HG02852 (cell line): ENCODE data around the gene PHC3.
"Not testable (repeated sequence)": the region's sequence is repeated elsewhere in the genome, so short reads cannot be mapped to it uniquely, and the experiment has no call there.

Source experiments
- ATAC-seq: cut with Tn5 transposase; IDR thresholded peaks from one replicate; pipeline ENCODE4 v1.9.1; 2021; ENCODE audit warnings: mild to moderate bottlenecking, moderate library complexity; ENCODE audit not compliant: unreplicated experiment

PHC3 gene

GRCh38 chr3:170137986-170138385, 43.5 kb downstream of the PHC3 start:
- no peak for ATAC-seq

- ATAC-seq, result no peak
These were observed 49.2 kb downstream of the PHC3 start for GRCh38 chr3:170132335-170132734.

- ATAC-seq, result no peak
These were observed 51.0 kb downstream of the PHC3 start for GRCh38 chr3:170130532-170130931.

DNA sequence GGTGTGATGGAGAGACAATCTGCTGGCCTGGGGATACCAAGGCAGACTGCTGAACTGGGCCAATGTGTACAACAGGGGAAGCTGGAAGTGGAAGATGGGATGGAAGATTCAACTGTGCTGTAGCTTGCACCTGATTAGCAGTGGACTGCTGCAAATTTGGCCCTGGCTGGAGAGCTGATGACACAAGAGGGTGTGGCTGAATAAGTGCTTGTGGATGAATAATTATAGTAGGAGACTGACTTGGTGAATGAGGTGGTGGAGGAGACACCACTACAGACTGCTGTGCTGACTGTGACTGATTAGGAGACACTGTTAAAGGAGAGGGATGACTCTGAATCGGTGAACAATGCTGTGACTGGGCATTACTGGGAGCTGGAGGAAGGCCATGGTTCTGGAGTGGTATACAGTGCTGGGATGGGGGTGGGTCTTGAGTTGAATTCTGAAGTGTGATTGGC, 52.5 kb downstream of the PHC3 start:
- peak; percentile 51 for ATAC-seq

DNA sequence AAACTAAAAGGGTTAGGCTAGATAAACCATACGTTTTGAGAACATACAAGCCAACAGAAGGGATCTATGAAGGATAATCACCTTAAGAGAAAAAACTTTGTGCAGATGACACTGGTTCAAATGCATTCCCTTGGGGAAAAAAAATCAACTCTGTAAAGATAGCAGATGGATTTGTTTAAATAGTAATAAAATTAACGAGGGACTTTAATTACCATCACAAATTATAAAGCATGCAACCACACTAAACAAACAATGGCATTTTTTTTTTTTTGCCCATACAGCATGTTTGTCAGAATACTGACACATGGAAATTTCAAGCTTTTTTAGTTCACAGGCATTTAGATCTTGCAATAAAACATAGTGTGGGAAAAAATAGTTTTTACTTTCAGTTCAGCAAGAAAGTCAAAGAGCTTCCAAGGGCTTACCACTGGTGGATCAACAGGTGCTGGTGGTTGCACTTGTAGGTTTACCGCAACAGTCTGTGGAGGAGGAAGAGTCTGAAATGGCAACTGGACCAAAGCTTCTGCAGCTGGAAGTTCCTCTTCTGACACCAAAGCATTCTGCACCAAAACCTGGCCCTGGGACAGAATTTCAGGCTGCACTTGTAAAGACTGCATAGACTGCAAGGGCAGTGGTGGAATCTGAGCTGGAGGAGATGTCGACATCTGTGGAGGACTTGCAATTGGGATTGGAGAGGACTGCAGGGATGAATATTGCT, 53.1 kb downstream of the PHC3 start:
- peak; percentile 94 for ATAC-seq

DNA sequence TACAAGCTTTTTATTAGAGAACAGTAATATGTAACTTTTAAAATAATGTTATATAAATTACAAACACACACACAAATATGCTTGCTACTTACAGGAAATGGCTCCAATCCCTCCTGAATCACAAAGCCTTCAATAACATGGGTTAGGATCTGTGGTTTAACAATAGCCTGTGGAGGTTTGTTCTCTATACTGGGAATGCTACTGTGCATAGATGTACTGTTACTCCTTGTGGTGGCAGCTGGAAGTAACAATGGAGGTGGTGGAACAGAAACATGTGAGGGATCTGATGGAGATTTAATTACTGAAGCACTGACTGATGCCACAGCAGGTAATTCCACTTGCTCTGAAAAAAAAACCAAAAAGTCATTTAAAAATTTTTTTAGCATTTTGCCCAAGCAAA, 64.4 kb downstream of the PHC3 start:
- no peak for ATAC-seq

- not testable (repeated sequence) for ATAC-seq
These were observed 67.4 kb downstream of the PHC3 start for GRCh38 chr3:170114165-170114564.

DNA sequence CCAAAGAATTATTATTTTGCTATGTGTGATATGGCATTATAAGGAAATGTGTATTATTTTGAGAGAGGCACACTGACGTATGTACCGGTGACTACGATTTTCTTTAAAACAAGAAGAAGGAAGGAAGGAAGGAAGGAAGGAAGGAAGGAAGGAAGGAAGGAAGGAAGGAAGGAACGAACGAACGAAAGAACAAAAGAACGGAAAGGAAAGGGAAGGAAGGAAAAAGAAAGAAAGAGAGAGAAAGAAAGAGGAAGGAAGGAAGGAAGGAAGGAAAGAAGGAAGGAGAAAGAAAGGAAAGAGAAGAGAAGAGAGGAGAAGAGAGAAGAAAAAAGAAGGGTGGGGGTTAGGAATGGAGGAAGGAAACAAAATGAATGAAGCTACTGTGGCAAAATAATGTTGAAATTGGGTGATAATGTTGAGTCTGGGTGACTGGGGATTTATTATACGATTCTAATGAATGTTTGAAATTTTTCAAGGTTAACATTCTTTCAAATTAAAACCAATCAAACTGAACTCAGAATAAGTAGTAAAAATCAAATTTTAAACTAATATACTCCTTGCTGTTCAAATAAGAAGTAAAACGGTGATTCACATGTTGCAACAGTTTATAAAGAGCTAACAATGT, 70.3 kb downstream of the PHC3 start:
- no peak for ATAC-seq

DNA sequence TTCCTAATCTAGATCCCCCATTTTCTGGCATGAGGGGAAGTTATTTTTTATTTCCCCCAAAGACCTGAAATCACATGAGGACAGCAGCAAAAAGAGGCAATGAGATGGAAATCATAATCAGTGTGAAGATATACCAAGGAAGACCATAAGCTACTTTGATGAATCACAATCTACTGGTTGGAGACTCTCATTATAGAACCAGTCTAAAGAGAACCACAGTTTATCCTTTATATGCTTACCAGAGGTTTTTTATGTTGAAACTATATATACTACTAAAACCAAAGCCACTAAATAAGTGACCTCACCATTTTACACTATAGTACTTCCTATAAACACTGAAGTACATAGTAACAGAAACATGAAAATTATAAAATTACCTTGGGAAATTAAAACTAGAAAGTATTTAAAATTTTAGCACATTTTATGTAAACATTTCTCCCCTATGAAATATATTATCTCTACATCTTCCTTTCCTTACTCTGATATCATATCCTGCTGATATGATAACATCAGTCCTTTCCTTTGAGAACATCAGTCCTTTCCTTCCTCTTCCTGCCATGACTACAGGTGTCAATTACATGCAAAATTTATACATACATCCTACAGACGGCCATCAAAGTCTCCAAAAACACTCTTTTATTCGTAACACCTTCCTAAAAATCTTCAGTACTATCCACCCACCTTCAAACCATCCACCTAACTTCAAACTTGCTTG, 71.8 kb downstream of the PHC3 start:
- no peak for ATAC-seq

DNA sequence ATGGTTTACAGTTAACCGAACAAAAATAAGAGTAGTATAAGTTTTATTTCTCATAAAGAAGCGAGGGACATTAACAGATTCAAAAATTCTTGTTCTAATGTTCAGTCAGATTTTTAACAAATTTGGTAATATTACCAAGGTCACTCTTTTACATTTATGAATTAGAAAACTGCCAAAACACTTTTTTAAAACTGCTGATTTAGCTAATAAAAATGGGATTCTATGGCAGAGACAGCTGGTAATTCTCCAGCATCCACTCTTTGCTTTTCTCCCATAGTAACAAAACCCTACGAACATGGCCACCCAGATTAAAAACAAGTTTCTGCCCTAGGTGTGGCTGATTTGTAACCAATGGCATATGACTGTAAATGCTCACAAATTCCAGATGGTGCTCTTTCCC, 72.6 kb downstream of the PHC3 start:
- no peak for ATAC-seq

- no peak for ATAC-seq
These were observed 73.6 kb downstream of the PHC3 start for GRCh38 chr3:170107941-170108340.

DNA sequence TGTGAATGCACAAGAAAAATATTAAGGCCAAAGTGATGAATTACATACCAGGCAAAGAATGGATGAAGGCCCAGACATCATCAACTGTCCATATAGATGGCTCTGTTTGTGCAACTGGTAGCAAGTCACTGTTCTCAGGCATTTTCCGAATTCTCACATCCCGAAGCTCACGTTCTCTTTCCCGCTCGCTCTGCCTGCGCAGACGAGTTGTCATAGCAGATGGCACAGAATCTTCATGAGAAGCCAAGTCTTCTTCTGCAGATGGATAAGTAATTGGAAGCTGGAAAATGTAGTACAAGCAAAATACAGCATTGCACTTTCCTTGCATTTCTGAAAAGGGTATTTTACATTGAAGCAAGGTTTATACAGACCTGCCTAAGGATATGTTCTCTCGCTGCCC, 79.1 kb downstream of the PHC3 start:
- ATAC-seq, result no peak

DNA sequence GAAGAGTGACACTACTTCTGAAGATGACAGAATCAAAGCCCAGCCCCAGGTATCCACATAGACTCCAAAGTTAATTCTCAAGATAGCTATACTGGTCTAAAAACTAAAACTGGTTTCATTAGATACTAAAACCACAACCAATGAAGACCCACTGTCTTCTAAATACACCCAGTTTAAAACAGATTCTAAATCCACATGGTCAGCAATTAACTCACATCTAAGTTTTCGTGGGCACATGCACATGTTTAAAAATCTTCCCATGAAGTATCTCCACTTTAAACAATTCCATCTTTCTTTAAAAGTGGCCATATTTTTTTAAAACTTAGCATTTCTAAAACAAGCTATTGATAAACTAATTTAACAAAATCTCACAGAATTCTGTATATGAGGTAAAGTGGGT, 80.6 kb downstream of the PHC3 start:
- no peak for ATAC-seq

- ATAC-seq, result no peak
These were observed 82.8 kb downstream of the PHC3 start for GRCh38 chr3:170098753-170099152.

DNA sequence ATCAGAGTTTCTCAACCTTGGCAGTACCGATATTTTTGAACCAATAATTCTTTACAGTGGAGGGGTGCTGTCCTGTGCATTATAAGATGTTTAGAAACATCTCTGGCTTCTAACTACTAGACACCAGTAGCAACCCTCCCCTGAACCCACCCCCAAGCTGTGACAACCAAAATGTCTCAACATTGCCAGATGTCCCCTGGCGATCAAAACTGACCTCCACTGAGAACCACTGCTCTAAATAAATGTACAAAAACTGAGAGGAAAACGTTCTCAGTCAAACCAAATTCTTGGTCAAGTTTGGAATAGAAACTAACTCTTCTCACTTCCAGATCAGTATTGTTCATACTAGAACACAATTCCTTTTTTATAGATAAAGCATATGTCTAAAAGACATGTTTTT, 85.2 kb downstream of the PHC3 start:
- ATAC-seq, result no peak

- no peak for ATAC-seq
These were observed 85.8 kb downstream of the PHC3 start for GRCh38 chr3:170095771-170096170.

GRCh38 chr3:170092907-170093306, 88.6 kb downstream of the PHC3 start:
- ATAC-seq, result no peak

GRCh38 chr3:170090601-170090981, 90.9 kb downstream of the PHC3 start:
- no peak for ATAC-seq

DNA sequence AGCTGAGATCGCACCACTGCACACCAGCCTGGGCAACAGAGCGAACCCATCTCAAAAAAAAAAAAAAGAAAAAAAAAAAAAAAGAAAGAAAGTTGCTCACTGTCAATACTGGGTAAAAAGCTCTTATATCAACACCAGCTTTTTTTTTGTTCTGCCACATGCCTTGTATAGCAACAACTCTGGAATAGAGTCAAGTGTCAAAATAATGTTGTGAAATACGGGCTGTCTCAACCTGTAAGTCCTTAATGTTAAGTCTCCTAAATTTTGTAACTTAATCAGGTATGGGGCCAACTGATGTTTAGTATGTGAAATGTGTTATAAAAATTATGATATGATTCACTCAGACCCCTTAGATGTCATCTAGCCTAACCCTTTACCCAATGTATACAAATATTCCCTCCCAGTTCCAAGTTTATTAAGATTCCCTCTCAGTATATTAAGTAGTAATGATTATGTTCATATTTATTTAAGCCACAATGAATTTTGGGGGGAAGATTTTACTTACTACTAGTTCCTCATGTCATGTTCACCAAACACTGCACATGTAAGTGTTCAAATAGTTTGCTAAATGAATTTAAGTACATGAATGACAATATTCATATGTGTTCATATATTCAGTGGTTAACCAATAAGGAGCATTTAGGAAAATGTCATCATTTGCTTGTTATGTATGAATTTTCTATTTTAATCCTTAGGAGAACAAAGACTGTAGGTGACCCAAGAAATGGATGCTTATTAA, 91.5 kb downstream of the PHC3 start:
- ATAC-seq, result no peak

GRCh38 chr3:170085396-170085795, 96.1 kb downstream of the PHC3 start:
- no peak for ATAC-seq

DNA sequence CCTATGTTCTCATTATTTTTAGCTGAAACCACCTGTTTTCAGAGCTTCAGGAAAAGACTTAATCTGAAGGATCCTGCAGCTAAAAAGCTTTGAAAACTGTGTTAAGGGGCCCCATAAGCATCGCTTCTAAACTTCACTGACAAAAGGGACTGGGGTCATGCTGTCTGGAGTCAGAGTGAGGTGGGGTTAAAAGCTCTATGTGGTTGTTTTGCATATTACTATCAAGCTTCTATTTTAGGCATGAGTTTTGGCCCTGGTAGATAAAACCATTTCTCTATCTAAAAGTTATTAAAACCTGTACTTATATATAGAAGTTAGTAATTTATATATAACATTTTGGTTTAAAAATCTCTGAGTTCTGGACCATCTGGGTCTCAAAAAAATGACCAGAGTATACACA, 98.2 kb downstream of the PHC3 start:
- ATAC-seq, result no peak
